ENCODE data around the gene GPBP1.
"Not testable (repeated sequence)": the region's sequence is repeated elsewhere in the genome, so short reads cannot be mapped to it uniquely, and the experiment has no call there.

GPBP1 gene, protein sequence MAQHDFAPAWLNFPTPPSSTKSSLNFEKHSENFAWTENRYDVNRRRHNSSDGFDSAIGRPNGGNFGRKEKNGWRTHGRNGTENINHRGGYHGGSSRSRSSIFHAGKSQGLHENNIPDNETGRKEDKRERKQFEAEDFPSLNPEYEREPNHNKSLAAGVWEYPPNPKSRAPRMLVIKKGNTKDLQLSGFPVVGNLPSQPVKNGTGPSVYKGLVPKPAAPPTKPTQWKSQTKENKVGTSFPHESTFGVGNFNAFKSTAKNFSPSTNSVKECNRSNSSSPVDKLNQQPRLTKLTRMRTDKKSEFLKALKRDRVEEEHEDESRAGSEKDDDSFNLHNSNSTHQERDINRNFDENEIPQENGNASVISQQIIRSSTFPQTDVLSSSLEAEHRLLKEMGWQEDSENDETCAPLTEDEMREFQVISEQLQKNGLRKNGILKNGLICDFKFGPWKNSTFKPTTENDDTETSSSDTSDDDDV

DNA sequence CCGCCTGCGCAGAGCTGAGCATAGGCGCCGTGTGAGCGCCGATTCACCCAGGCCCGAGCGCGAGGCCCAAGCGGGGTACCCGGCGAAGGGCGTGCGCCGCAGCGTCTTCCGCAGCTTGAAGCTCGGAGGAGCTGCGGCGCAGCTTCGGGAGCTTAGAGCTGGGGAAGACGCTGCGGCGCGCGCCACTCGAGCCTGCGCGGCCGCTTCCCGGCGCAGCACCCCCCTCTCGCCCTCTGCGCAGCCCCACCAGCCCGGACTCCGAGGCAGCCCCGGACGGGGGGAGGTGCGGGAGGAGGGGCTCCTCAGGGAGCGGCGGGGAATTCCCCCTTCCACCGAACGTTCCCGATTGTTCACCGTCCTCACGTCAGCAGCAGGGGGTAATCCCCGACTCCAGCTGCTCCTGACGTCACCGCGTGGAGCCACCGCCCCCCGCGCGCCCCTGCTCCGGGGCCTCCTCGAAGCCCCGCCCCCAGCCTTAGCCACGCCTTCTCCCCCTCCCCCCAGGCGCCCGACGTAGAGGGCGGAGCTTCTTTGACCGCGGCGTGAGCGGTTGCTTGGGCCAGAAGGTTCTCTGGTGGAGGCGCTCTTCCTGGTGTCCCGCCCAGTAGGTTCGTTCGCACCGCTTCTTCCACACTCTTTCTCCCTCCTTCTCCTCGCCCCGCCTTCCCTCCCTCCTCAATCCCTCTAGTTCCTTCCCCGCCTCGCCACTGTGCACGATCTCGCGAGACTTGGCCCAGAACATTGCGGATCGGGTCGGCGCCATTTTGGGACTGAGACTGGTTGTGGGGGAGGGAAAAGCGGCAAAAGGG, at the start of gene GPBP1:
Gene GPBP1, plus strand, starts transcription at position 741 of the 809 bp plus-strand sequence. CDS start 40,072 bp downstream, outside the sequence.
- DNase-seq = peak; percentile 99 to 100

DNA sequence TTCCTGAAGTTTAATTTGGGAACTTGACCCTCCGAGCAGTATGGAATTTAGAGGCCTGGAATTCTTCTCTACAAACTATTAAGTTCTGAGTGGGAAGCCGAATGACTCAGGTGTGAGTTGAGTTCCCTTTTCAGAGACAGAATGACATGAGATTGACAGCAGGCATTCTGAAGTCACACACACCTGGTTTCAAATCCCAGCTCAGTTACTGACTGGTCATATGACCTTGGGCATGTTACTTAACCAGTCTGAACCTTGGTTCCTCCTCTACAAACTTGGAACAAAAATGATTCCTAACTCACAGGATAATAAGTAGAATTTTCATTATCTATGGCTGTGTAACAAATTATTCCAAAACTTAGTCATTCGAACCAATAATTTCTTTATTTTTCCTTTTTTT, 45.5 kb upstream of the GPBP1 start:
- DNase-seq = no peak

DNA sequence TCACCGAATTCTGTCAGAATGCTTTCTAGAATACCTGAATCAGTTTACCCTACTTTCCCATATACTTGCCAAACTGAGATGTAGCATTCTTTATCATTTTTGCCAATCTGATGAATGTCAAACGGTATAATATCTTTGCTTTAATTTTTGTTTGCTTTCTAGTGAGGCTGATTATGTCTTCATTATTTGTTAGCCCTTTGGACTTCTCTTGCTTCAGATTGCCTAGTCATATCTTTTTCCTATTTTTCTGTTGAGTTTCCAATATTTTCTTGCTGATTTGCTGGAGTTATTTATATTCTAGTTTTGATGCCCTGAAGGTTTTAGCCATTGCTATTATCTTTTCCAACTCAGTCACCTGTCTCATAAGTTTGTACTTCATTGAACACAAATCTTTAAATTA, 40.3 kb upstream of the GPBP1 start:
- no peak for DNase-seq

DNA sequence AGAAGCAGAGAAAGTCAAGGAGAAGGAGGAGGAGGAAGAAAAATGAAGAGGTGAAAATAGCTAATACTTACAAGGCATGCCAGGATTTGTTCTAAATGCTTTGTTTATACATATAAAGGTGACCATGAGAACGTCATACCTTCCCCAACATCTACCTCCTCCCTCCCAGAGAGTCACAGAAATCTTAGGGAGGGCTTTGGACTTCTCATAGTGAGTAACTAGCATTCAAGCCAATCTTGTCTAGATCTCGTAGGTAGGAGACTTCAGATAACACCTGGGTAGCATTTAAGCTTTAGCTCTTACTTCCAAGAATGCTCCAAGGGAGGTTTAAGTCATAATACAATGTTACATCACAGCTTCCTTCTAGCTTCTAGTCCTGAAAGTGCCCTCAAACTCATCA, 36.5 kb upstream of the GPBP1 start:
- no peak for DNase-seq

DNA sequence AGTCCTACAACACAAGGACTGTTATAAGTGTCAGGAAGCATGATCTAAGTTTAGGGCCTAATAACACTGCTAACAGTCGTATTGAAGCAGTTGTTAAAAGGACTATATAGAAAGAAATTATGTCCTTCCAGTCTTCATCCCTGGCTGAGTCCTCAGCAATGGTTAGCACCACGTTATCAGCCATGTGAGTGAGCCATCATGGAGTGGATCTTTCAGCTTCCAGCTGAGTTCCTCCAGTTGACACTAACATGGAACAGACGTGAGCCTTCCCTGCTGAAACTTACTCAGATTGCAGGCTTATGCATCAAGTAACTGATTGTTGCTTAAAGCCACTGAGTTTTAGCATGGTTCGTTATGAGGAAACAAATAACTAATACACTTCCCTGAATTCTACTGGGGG, 21.5 kb upstream of the GPBP1 start:
- no peak for DNase-seq

DNA sequence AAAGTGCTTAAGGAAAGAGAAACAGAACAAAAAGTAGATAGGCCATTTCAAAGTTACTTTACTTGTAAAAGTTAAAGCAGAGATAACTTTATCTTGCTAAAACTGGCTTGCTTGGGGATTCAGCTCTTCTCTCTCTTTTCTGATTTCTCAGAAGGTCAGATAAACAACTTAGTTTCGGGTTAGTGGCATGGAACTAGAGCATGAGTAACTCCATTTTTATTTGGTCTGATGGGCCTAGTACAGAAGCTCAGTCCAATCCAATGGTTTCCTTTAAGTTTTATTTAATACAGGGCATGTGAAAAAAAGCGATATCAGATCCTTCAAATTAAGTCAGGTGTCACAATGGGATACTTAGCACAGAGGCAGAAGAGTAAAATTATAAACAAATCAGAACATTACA, 18.8 kb upstream of the GPBP1 start:
- DNase-seq = no peak

DNA sequence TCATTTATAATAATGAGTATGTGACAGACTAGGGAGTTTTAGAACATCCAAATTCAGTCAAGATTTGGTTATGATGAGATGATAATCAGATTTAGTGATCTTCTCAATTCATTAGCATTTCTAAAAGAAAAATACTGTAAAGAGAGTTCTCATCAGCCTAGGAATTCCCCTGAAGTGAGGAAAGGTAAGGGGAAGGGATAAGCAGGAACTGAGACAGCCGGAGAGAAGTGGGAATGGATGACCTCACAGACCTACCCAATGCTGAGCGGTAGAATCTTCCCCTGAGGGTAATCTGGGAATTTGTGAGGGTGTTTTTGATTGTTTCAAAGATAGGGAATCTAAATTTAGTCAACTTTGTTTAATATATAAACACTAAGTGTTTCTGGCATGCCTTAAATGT, 16.7 kb upstream of the GPBP1 start:
- DNase-seq = no peak

DNA sequence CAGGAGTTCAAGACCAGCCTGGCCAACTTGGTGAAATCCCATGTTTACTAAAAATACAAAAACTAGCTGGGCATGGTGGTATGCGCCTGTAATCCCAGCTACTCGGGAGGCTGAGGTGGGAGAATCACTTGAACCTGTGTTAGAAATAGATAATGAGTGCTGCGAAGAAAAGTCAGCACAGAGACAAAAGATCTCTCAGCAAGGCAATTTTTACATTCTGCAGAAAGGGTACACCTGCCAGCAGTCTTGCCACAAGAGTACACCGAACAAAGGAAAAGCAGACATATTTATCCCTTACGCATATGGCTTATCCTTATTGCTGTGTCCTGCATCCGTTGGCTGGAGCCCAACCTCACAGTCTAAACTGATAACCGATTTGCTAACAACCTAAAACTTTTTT, 16.2 kb upstream of the GPBP1 start:
- no peak for DNase-seq

DNA sequence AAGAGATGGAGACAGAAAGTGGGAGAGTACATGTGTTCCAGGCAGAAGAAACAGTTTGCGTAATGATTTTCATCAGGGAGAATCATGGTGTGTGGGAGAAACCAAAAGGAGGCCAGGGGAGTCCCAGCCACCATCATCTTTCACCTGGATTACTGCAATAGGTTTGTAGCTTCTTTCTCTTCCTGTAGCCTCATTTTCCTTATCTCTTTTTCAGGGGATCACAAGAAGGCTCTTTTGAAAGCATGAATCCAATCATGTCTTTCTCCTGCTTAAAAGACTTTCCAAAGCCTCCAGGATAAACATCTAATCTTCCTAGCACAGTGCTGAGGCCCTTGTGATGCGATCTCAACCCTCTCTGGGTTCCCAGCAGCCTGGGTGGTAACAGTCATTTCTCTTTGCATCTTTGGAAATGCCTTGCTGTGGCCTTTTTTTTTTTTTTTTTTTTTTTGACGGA, 10.3 kb upstream of the GPBP1 start:
- no peak for DNase-seq

DNA sequence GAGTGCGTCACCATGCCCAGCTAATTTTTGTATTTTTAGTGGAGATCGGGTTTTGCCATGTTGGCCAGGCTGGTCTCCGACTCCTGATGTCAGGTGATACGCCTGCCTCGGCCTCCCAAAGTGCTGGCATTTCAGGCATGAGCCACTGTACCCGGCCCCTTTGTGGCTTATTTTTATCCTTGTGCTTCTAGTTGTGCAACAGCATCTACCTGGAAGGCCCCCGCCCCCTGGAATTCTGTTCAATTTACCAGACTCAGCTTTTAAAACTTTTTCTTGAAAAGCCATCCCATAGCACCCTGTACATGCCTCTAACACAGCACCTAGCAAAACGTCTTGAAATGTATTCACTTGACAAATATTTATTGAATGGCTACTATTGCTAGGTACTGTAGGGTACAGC, 9.7 kb upstream of the GPBP1 start:
- DNase-seq = no peak

DNA sequence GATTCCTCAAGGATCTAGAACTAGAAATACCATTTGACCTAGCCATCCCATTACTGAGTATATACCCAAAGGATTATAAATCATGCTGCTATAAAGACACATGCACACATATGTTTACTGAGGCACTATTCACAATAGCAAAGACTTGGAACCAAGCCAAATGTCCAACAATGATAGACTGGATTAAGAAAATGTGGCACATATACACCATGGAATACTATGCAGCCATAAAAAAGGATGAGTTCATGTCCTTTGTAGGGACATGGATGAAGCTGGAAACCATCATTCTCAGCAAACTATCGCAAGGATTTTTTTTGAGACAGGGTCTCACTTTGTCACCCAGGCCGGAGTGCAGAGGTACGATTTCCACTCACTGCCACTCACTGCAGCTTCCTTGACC, 8.7 kb upstream of the GPBP1 start:
- DNase-seq = not testable (repeated sequence)

DNA sequence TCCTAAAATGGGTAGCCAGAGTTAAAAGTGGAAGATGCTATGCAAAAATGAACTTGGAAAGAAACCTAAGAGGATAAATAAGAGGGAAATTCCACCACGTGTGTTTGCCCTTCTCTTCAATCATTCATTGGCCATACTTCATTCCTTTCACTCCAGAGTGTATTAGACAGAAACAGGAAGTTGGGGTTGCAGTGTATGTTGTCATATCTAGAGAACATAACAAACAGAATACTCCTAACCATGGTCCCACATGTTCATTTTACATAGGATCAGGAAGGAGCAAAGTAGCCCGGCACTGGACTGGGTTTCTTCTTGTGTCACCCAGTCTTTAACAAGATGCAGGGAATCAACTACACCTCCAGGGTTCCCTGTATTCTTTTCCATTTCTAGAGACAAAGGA, 7.6 kb upstream of the GPBP1 start:
- DNase-seq = no peak

DNA sequence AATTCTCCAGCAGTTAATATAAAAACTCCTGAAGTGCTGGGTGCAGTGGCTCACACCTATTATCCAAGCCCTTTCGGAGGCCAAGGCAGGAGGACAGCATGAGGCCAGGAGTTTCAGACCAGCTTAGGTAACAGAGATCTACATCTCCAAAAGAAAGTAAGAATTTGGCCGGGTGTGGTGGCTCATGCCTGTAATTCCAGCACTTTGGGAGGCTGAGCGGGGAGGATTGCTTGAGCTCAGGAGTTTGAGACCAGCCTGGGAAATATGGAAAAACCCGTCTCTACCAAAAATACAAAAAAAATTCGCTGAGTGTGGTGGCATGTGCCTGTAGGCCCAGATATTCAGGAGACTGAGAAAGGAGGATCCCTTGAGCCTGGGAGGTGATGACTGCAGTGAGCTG, 6.7 kb upstream of the GPBP1 start:
- no peak for DNase-seq

DNA sequence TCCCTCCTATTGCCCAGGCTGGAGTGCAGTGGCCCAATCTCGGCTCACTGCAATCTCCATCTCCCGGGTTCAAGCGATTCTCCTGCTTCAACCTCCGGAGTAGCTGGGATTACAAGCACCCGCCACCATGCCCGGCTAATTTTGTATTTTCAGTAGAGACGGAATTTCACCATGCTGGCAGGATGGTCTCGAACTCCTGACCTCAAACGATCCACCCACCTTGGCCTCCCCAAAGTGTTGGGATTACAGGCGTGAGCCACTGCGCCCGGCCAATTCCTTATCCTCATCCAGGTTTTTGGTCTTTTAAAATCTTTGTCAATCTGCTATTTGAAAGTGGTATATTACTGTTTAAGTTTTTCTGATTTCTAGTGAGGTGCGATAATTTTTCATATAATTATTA, 3.7 kb upstream of the GPBP1 start:
- DNase-seq = not testable (repeated sequence)

DNA sequence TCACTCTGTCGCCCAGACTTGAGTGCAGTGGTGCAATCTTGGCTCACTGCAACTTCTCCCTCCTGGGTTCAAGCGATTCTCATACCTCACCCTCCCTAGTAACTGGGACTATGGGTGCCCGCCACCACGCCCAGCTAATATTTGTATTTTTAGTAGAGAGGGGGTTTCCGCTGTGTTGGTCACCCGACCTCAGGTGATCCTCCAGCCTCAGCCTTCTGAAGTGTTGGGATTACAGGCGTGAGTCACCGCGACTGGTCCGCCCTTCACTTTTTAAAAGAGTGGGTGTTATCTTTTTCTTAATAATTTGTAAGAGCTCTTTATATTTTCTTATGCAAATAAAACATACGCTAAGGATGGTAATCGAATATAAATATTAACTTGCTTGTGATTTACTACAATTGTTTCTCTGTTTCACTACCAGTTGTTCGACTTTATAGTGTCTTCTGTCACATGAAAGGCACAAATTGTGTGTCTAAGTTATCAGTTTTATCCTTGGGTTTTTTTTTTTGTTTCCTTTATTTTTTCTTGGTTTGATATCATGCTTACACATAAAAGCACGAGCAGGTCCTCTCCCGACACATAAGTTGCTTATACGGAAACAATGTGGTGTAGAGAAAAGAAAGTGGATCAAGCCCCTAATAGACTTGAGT, 1.9 kb upstream of the GPBP1 start:
- DNase-seq = no peak

DNA sequence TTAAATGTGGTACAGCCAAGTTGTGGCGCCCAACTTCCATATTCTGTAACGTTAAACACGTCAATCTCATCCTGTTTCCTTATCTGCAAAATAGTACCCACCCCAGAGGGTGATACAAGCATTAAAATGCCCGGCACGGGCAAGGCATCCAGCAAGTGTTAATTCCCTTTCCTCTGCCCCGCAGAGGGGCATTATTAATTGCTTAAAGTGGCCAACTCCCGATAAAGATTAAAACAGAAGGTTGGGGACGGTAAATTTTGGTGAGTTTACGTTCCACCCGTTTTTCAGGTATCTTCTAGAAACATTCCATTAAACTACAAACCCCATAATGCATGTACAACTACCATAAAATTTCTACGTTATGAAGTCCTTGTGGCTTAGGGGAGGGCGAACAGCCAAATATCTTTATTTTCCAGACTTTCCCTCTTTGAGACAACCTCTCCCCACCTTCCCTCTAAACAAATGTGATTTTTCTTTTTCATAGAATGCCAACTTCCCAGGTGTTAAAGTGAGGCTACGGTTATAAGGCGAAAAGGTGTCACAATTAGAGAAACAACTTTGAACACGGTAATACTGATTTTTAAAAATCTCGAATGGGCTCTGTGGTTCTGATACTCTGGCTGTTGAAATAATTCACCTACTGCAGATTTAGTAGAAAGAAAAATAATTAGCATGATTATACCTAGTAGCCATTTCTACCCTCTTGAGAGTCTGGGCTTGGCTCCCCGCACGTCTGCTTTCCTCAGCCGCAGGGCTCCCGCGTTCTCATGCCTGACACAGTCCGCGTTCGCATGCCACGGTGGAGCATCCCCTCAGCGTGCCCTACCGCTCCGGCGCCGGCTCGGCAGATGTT, 1.2 kb upstream of the GPBP1 start:
- DNase-seq = no peak

DNA sequence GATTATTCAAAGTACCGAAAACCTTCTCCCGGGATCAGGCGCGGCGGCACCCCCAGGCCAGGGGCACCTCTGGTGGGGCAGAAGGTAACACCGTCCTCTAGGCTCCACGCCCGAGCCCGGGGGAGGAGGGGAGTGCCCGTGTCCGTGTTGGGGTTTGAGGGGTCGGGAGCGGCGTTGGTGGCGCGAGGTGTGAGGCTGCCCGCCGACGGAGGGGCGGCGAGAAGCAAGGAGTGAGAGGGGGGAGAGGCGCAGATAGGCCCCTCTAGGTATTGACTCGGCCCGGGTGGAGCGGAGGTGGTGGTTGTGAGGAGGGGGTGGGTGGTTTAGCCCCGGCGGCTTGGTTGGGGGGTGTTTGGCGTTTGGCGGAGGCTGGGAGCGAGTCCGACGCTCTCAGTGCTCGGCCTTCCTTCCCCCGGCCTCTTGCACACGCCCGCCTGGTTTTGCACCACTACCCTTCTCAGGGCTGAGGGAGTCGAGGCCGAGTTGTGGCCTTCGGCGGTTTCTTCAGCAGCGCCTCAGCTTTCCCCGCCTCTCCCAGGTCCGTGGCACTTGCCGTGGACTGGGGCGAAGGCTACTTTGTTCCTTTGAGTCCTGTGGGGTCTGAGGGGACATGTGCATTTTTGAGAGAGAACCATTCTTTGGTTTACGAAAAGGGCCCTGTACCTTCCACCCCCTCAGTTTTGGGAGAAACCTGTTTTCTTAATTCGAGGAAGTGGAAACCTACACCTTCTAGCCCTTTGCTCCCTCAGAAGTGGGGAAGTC, 450 bp downstream of the GPBP1 start:
- DNase-seq = peak in 1 of 2 experiments; percentile 33

DNA sequence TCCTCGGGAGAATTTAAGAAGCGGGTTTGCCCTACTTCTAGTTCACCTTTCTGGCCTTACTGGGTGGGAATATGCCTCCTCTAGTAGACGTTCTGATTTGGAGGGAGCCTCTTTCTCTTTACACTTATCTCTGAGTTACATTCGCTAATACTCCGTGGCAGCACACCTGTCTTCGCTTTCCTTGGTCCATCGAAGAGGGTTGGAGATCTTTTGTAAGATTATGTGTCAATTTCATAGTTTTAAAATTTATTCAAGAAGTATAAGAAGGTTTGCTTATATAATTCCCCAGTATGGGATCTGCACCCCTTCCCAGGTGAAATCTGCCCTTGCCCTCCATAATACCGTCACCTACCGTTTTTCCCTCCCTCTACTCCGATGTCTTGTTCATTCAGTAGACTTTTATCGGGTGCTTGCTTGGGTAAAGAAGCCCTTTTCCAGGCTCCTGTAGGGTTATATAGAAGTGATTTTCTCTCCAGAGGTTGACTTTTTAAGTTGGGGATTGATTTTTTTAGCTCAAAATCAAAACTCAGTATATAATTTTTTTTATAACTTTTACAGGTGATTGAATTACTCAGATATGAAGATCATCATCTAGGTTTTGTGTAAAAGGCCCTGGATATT, 1.1 kb downstream of the GPBP1 start:
- no peak for DNase-seq

DNA sequence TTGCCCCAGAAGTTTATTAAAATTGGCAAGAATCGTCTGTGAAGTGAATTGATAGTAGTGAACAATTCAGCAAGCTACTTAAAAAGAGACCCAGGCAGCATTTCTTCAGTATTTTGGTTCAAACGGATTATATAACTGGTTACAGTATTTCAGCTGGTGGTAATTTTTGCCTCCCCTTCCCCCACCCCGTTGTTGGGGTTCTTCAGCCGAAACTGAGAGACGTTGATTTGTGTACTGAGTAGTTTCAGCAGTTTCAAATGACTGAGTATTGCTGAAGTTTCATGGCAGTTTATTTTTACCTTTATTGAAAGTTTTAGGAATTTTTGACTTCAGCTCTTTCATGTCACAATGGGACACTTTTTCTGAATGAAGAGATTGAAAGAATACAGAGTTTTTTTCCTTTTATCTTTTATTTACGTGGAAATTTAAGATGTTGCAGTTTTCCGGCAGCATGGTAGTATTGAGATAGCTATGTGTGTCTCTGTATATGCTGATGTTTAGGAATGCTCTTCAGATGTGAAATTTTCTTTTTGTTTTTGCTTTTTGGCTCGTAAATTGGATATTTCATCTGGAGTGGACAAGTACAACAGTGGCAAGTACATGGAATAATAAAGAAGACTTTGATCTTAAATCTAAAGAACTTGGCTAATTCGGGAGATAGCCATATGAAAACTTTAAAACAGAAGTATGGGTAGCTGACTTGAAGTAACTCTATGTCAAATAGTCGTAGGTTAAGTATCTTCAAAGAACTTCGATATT, 1.9 kb downstream of the GPBP1 start:
- DNase-seq = no peak

DNA sequence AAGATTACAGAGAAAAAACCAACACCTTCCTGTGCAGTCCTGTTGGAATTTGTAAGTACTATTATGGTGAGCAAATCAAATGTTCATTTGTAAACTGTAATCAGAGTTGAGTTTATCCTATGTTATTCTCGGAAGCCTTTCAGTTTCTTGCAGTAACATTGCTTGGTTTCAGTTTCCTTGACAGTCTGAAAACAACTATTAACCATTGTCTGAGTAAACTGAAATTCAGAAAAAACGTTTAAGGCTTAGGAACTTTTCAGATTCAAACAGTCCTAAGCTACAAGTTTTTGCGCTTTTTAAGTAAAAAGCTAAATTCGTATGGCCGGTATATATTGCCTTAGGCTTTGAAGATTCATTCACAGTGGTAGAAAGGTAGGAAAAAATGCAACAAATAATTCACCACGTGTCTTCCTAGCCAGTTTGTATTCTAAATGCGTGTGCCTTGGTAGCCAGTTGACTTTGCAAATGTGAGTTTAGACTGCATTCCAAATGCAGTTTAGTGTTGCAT, 2.5 kb downstream of the GPBP1 start:
- no peak for DNase-seq
